ENCODE data around the gene CDC14A.

Gene CDC14A

DNA sequence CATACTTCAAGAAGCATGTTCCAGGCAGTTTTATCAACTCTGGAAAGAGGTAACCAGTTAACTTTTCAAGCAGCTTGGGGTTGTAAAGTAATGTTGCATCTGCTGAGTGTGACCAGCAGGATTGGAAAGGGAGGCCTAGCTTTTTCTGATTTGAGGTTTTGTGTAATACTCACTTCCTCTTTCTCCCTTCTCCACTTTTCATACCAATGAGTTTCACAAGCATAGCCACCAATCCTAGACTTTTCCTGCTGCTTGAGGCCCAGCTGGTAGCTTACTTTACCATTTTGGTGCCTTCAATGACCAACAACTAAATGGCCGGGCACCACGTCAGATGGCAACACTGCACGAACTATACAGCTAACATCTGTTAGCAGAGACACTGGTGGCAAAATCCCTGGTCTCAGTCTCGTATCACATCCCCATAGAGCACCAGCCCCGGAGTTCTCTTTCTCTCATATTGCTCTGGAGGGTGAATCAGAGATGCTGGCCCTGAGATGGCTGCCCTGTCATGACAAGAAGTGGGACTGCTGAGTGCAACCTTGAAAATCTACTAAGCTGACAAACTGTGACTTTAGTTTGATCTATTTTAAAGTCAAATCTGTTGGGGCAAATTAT is 170.8 kb downstream of the CDC14A start:
- TF ChIP-seq, protein P1, sequence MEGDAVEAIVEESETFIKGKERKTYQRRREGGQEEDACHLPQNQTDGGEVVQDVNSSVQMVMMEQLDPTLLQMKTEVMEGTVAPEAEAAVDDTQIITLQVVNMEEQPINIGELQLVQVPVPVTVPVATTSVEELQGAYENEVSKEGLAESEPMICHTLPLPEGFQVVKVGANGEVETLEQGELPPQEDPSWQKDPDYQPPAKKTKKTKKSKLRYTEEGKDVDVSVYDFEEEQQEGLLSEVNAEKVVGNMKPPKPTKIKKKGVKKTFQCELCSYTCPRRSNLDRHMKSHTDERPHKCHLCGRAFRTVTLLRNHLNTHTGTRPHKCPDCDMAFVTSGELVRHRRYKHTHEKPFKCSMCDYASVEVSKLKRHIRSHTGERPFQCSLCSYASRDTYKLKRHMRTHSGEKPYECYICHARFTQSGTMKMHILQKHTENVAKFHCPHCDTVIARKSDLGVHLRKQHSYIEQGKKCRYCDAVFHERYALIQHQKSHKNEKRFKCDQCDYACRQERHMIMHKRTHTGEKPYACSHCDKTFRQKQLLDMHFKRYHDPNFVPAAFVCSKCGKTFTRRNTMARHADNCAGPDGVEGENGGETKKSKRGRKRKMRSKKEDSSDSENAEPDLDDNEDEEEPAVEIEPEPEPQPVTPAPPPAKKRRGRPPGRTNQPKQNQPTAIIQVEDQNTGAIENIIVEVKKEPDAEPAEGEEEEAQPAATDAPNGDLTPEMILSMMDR (IDR thresholded peaks at IDR 0.05; ENCODE audit: low read length, missing control alignments): peak; percentile 5
- no peak overlapping the region for H3K4me3 ChIP-seq (replicated peaks; ENCODE audit: low read depth, low read length)
- peak; percentile 51 for DNase-seq (ENCODE audit: low read depth)

DNA sequence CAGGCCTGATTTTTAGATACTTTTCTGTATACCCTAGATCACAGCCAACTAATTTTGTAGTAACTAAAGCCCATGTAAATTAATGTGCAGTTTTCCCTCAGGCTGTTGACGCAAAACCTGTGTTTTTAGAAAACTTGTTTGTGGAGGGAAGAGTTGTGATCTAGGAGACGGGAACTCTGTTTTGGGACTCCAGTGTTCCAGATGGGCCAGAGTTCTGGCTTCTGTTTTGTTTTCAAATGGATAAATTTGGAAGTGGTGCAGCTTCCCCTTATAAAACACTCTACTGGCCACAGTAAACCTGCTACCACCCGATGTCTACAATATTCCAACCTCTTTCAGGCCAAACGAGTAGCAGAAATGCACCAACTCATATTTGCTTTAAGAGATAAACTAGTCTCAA is 172.0 kb downstream of the CDC14A start:
- TF ChIP-seq, protein P1 (IDR thresholded peaks at IDR 0.05; ENCODE audit: low read length, missing control alignments): no peak
- no peak for DNase-seq (ENCODE audit: low read depth)
- no peak overlapping the region for H3K4me3 ChIP-seq (replicated peaks; ENCODE audit: low read depth, low read length)

DNA sequence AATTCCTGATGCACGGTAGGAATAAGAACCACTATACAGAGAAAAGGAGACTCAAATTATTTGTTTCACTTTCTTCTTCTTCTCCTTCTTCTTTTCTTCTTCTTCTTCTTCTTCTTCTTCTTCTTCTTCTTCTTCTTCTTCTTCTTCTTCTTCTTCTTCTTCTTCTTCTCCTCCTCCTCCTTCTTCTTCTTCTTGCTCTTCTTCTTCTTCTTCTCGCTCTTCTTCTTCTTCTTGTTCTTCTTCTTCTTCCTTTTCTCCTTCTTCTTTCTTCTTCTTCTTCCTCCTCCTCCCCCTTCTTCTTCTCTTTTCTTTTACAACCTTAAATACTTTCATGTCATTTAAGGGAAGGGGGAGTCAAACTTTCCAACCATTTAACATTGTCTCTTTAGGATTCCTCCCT is 174.6 kb downstream of the CDC14A start:
- TF ChIP-seq, protein P1 (IDR thresholded peaks at IDR 0.05; ENCODE audit: low read length, missing control alignments): no peak
- DNase-seq (ENCODE audit: low read depth): no peak
- no peak overlapping the region for H3K4me3 ChIP-seq (replicated peaks; ENCODE audit: low read depth, low read length)

DNA sequence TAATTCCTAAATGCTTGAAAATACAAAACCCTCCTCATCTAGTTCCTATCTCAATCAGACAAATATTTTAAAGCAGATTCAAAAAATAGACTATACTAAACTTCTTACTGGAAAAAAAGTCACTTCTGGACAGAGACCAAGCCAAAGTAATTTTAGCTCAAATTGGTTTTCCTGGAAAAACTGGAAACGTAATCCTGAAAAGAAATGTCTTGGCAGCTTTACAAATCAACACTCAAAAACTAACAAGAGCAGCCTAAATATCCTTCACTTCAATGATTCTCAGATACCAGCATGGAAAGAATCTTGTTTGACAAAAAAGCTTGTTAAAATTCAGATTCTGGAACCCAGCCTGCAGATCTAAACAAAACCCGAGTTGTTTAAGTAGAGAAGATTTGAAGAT is 176.6 kb downstream of the CDC14A start:
- TF ChIP-seq, protein P1 (IDR thresholded peaks at IDR 0.05; ENCODE audit: low read length, missing control alignments): no peak
- no peak overlapping the region for H3K4me3 ChIP-seq (replicated peaks; ENCODE audit: low read depth, low read length)
- DNase-seq (ENCODE audit: low read depth): peak; percentile 74

DNA sequence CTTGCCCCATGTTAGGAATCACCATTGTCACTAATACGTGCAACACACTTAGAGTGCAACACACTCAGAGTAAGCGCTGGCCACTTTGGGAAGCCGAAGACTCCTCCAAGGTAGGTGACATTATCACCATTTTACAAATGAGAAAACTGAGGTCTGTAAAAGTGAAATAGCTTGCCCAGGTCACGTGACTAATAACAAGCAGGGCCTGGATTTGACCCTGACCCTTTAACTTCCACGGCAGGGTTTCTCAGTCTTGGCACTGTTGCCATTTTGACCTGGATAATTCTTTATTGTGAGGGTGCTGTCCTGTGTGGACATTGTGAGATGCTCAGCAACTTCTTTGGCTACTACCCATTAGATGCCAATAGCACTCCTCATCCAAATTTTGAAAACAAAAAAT is 177.8 kb downstream of the CDC14A start:
- TF ChIP-seq, protein P1 (IDR thresholded peaks at IDR 0.05; ENCODE audit: low read length, missing control alignments): no peak
- no peak for DNase-seq (ENCODE audit: low read depth)

DNA sequence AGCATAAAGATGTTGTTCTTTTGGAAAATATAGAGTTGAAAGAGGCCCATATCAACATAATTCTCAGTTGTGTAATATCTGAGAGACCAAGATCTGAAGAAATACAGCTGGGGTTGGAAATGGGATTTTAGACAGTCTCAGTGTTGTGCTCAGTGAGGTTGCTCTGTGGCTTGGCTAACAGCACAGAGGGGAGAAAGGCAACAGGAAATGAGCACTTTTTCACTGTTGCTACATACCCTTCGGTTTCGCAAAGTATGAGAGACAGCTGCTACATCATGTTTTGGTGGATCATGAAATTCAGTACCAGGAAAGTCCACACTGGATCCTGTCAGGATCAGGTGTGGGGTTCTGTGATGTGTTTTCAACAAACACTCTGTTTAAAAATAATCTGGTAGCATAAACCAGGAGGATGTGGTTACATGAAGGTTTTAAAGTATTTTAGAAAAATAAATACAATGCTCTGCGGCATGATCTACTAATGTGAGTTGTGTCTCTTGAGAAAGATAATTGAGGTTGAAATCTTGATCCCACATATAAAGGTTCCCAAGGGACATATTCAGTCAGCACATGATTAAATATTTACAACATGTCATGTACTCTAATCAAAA is 178.7 kb downstream of the CDC14A start:
- H3K4me3 ChIP-seq (replicated peaks; ENCODE audit: low read depth, low read length): no peak overlapping the region
- peak; percentile 95 for DNase-seq (ENCODE audit: low read depth)
- TF ChIP-seq, protein P1 (IDR thresholded peaks at IDR 0.05; ENCODE audit: low read length, missing control alignments): no peak

More for the DNA sequence above, 177.8 kb downstream of the CDC14A start:
- H3K4me3 ChIP-seq (replicated peaks; ENCODE audit: low read depth, low read length): no peak overlapping the region

DNA sequence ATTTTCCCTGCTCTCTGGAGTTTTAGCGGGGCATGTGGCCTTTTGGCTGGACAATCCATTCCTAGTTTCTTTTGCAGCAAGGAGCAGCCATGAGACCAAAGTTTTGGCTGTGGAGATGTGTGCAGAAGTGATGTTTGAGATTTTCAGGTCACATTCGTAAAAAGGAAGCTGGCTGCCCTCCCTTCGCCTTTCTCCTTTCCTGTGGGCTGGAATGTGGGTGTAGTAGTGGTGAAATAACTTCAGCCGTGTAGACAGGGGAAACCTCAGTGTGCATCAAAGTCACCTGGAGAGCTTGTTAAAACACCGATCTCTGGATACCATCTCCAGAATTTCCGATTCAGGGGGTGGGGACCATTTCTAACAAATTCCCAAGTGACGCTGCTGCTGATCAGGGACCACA is 180.3 kb downstream of the CDC14A start:
- H3K4me3 ChIP-seq (replicated peaks; ENCODE audit: low read depth, low read length): no peak overlapping the region
- DNase-seq (ENCODE audit: low read depth): no peak
- TF ChIP-seq, protein P1 (IDR thresholded peaks at IDR 0.05; ENCODE audit: low read length, missing control alignments): no peak
